Measurements from ENCODE around the gene MGLL. TPM values are rescaled to one million over a fixed set of nuclear protein-coding genes. Genes with fewer than 3 reads are reported as not detected.

MGLL gene
- total RNA-seq, 1 experiment from 2014 or later, result 6.8 TPM

GRCh38 chr3:127732303-127732702 is 90.0 kb downstream of the MGLL start:
- no peak for ATAC-seq
- DNase-seq (ENCODE audit: low read depth, low spot score), result no peak
- CTCF ChIA-PET, result no interaction called here

More at GRCh38 chr3:127732303-127732702, 90.0 kb downstream of the MGLL start:
- Histone ChIP-seq H3K79me2 (ENCODE audit: insufficient read depth, low read length) (no peaks in the 10 kb centered on the region), H3K4me1 (ENCODE audit: control insufficient read depth in 1 of 2, insufficient read depth in 2 of 2, low read length in 2 of 2) (peaks cover 0 to 12% of the 10 kb centered on the region in 2 experiments; a peak in 2 of 4 replicates), H3K9me2 (ENCODE audit: insufficient read depth) (no peaks in the 10 kb centered on the region), H3K4me3 (replicated peaks in 1 of 2; ENCODE audit: low read depth in 1 of 2, low read length in 2 of 2) (no peak overlapping the region), H3K9me3 (ENCODE audit: control insufficient read depth in 1 of 2, insufficient read depth in 1 of 2, low read depth in 1 of 2, low read length in 2 of 2) (no peaks in the 10 kb centered on the region), H3K36me3 (ENCODE audit: control insufficient read depth in 1 of 2, insufficient read depth in 2 of 2, low read length in 2 of 2) (no peaks in the 10 kb centered on the region), H3K4me2 (ENCODE audit: low read length) (no peak overlapping the region), H3K27ac (ENCODE audit: low read depth, low read length) (no peak overlapping the region), H3K27me3 (ENCODE audit: insufficient read depth, low read length) (no peaks in the 10 kb centered on the region), H4K20me1 (ENCODE audit: insufficient read depth) (no peaks in the 10 kb centered on the region), H2AFZ (ENCODE audit: low read depth, low read length, poor library complexity, severe bottlenecking) (no peak overlapping the region), H3K9ac (ENCODE audit: low read length) (no peak overlapping the region)
- TF ChIP-seq SRF (IDR thresholded peaks at IDR 0.05; ENCODE audit: low read depth) (no peak), EZH2phosphoT487 (IDR thresholded peaks at IDR 0.05; ENCODE audit: borderline replicate concordance) (no peak), SIN3A (IDR thresholded peaks at IDR 0.05; ENCODE audit: low read depth) (no peak), TCF7L2 (IDR thresholded peaks at IDR 0.05; ENCODE audit: borderline replicate concordance, extremely low read depth, insufficient read depth, insufficient read length) (no peak), SP1 (IDR thresholded peaks at IDR 0.05; ENCODE audit: low read depth) (no peak), POLR2A (IDR thresholded peaks at IDR 0.05; ENCODE audit: borderline replicate concordance, extremely low read depth, insufficient read depth, insufficient read length) (no peak), CEBPB (IDR thresholded peaks at IDR 0.05; ENCODE audit: low read depth) (no peak), ZFX (IDR thresholded peaks at IDR 0.05) (no peak), EZH2 (IDR thresholded peaks at IDR 0.05) (no peak), YY1 (IDR thresholded peaks at IDR 0.05; ENCODE audit: extremely low read depth, insufficient replicate concordance, low read depth, low read length) (no peak), POLR2AphosphoS5 (IDR thresholded peaks at IDR 0.05; ENCODE audit: low read depth, low read length) (no peak), FOSL1 (IDR thresholded peaks at IDR 0.05; ENCODE audit: low read depth) (no peak), RAD21 (IDR thresholded peaks at IDR 0.05; ENCODE audit: low read depth) (no peak), REST (IDR thresholded peaks at IDR 0.05; ENCODE audit: low read depth) (no peak), ZNF274 (IDR thresholded peaks at IDR 0.05; ENCODE audit: low read depth, low read length) (no peak)
- TF ChIP-seq, protein P1, sequence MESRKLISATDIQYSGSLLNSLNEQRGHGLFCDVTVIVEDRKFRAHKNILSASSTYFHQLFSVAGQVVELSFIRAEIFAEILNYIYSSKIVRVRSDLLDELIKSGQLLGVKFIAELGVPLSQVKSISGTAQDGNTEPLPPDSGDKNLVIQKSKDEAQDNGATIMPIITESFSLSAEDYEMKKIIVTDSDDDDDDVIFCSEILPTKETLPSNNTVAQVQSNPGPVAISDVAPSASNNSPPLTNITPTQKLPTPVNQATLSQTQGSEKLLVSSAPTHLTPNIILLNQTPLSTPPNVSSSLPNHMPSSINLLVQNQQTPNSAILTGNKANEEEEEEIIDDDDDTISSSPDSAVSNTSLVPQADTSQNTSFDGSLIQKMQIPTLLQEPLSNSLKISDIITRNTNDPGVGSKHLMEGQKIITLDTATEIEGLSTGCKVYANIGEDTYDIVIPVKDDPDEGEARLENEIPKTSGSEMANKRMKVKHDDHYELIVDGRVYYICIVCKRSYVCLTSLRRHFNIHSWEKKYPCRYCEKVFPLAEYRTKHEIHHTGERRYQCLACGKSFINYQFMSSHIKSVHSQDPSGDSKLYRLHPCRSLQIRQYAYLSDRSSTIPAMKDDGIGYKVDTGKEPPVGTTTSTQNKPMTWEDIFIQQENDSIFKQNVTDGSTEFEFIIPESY (IDR thresholded peaks at IDR 0.05; ENCODE audit: extremely low read depth, insufficient replicate concordance, low read length), result no peak
- BruUV-seq (replicated peaks), result no TSS peak
- ChIA-PET POLR2A (no interaction called here), RAD21 (ENCODE audit: low non-redundant PET in 1 of 2, low total read pairs in 2 of 2, uncharacterized antibody in 2 of 2, unreplicated experiment in 2 of 2) (no interaction called here)
- intact Hi-C loops (cut with micrococcal nuclease), result no loop called here
